IMR-90 (cell line): Measurements from ENCODE around the gene FAXC. TPM values are rescaled to one million over a fixed set of nuclear protein-coding genes. Genes with fewer than 3 reads are reported as not detected.

Experiments
- ATAC-seq: fragments of 200-7000 bp; cut with Tn5 transposase; 2 replicates; pipeline ENCODE4 v1.9.1; 2020; ENCODE audit warnings: low read depth, mild to moderate bottlenecking, moderate library complexity
- BruUV-seq: library from RNA; stranded (reverse); fragments of 400-500 nt; replicated peaks from 2 replicates; lab custom pipeline; 2021; lab: Mats Ljungman, UMichigan
- CTCF ChIA-PET: fragments of 300-600 bp; formaldehyde crosslinking; extraction: SDS; loops from one replicate; lab custom pipeline; 2021; ENCODE audit warnings: antibody characterized with exemption; lab: Yijun Ruan, JAX
- POLR2A ChIA-PET: fragments of 300-600 bp; sonication (Branson Sonifier 250); formaldehyde crosslinking; loops from one replicate; lab custom pipeline; 2022; ENCODE audit warnings: antibody characterized with exemption; ENCODE audit not compliant: unreplicated experiment; lab: Charles Lee
- DNase-seq: peaks from one replicate; pipeline ENCODE4 v3.0.0; 2013
- H2AFZ ChIP-seq: replicated peaks from 2 replicates; pipeline ENCODE3; 2013; ENCODE audit warnings: low read length, mild to moderate bottlenecking; ENCODE audit not compliant: poor library complexity
- H2AK5ac ChIP-seq: 2 replicates; pipeline ENCODE4 v1.6.1; 2013; ENCODE audit warnings: low read depth, low read length, inconsistent platforms
- H2AK9ac ChIP-seq: replicated peaks from 2 replicates; pipeline ENCODE3; 2013; ENCODE audit warnings: mild to moderate bottlenecking, low read depth, low read length, moderate library complexity; ENCODE audit not compliant: poor library complexity
- H2BK120ac ChIP-seq: 2 replicates; pipeline ENCODE4 v1.6.1; 2013; ENCODE audit warnings: low read depth, low read length, inconsistent platforms
- H2BK15ac ChIP-seq: 3 replicates; pipeline ENCODE4 v1.6.1; 2013; ENCODE audit warnings: low read depth, low read length, inconsistent platforms
- H2BK20ac ChIP-seq: 2 replicates; pipeline ENCODE4 v1.6.1; 2013; ENCODE audit warnings: low read depth, mild to moderate bottlenecking, inconsistent platforms, low read length, moderate library complexity
- H2BK5ac ChIP-seq: 2 replicates; pipeline ENCODE4 v1.6.1; 2013; ENCODE audit warnings: mild to moderate bottlenecking, low read depth, low read length, inconsistent platforms; ENCODE audit not compliant: poor library complexity, severe bottlenecking
- H3K14ac ChIP-seq: replicated peaks from 2 replicates; pipeline ENCODE4 v1.6.1; 2013; ENCODE audit warnings: low read depth, low read length, inconsistent platforms
- H3K18ac ChIP-seq: 2 replicates; pipeline ENCODE4 v1.6.1; 2013; ENCODE audit warnings: low read depth, low read length, control low read depth
- H3K23ac ChIP-seq: 2 replicates; pipeline ENCODE4 v1.6.1; 2013; ENCODE audit warnings: low read depth, low read length, inconsistent platforms
- H3K27ac ChIP-seq: 2 replicates; pipeline ENCODE4 v1.5.1; 2013; ENCODE audit warnings: mild to moderate bottlenecking, control low read depth, low read length; ENCODE audit not compliant: insufficient read depth
- H3K27me3 ChIP-seq: 2 replicates; pipeline ENCODE4 v1.6.1; 2013; ENCODE audit warnings: low read length; ENCODE audit not compliant: control insufficient read depth, insufficient read depth
- H3K36me3 ChIP-seq: 2 replicates; pipeline ENCODE4 v1.6.1; 2013; ENCODE audit warnings: low read length, mixed read lengths; ENCODE audit not compliant: control insufficient read depth, insufficient read depth
- H3K4ac ChIP-seq: 2 replicates; pipeline ENCODE4 v1.6.1; 2013; ENCODE audit warnings: low read depth, low read length, inconsistent platforms
- H3K4me1 ChIP-seq: 2 replicates; pipeline ENCODE4 v1.6.1; 2013; ENCODE audit warnings: low read length, mixed read lengths; ENCODE audit not compliant: control insufficient read depth, insufficient read depth
- H3K4me2 ChIP-seq: 2 replicates; pipeline ENCODE4 v1.6.1; 2013; ENCODE audit warnings: low read depth, mild to moderate bottlenecking, control low read depth, low read length, moderate library complexity
- H3K4me3 ChIP-seq: 2 replicates; pipeline ENCODE4 v1.5.1; 2013; ENCODE audit warnings: low read depth, mild to moderate bottlenecking, control low read depth, low read length, moderate library complexity; ENCODE audit not compliant: insufficient read depth
- H3K56ac ChIP-seq: 2 replicates; pipeline ENCODE4 v1.6.1; 2013; ENCODE audit warnings: low read length, inconsistent platforms; ENCODE audit not compliant: insufficient read depth; ENCODE audit errors: extremely low read depth
- H3K79me1 ChIP-seq, 2 experiments: 2 replicates each; pipeline ENCODE4 v1.6.1; 2013; ENCODE audit warnings: low read length in 2 of 2, inconsistent platforms in 1 of 2, low read depth in 1 of 2
- H3K9ac ChIP-seq: 2 replicates; pipeline ENCODE4 v1.6.1; 2013; ENCODE audit warnings: low read depth, low read length, control low read depth
- H3K9me1 ChIP-seq: 2 replicates; pipeline ENCODE4 v1.6.1; 2013; ENCODE audit warnings: low read length, inconsistent platforms; ENCODE audit not compliant: insufficient read depth
- H3K9me3 ChIP-seq: 2 replicates; pipeline ENCODE4 v1.6.1; 2013; ENCODE audit warnings: low read length; ENCODE audit not compliant: control insufficient read depth, insufficient read depth
- H4K20me1 ChIP-seq: 2 replicates; pipeline ENCODE4 v1.6.1; 2013; ENCODE audit warnings: low read length, inconsistent platforms; ENCODE audit not compliant: insufficient read depth
- H4K5ac ChIP-seq: 2 replicates; pipeline ENCODE4 v1.6.1; 2013; ENCODE audit warnings: mild to moderate bottlenecking, low read depth, low read length, control low read depth
- H4K8ac ChIP-seq, 2 experiments: 2 replicates each; pipeline ENCODE4 v1.6.1; 2013; ENCODE audit warnings: low read depth in 2 of 2, low read length in 2 of 2, control low read depth in 1 of 2, inconsistent platforms in 1 of 2
- H4K91ac ChIP-seq: 2 replicates; pipeline ENCODE4 v1.6.1; 2013; ENCODE audit warnings: low read depth, low read length, inconsistent platforms; ENCODE audit not compliant: insufficient read depth
- FOS ChIP-seq: fragments of 150-350 bp; IDR thresholded peaks from 2 replicates; pipeline ENCODE4 v1.6.1; 2016; ENCODE audit warnings: low read depth, low read length
- SMC3 ChIP-seq: fragments of 150-350 bp; IDR thresholded peaks from 2 replicates; pipeline ENCODE4 v1.6.1; 2016; ENCODE audit warnings: low read depth, mild to moderate bottlenecking, antibody characterized with exemption, low read length, moderate library complexity
- WGBS, 2 experiments: methylation state at CpG; one replicate each; pipeline versions ENCODE4 v1.1.5 to v1.1.7; 2013; ENCODE audit warnings: missing lambda C conversion rate in 2 of 2; ENCODE audit not compliant: insufficient read length in 1 of 2; ENCODE audit errors: extremely low coverage in 2 of 2; 5-methylcytosine and 5-hydroxymethylcytosine counted together
- dilution Hi-C: fragments of 300-500 bp; cut with HindIII; formaldehyde crosslinking; loops from one replicate; pipeline ENCODE4 v1.14.3; 2018; ENCODE audit warnings: low sequenced_read_pairs; ENCODE audit not compliant: unreplicated experiment
- in situ Hi-C: fragments of 300-500 bp; cut with MboI; formaldehyde crosslinking; loops from 3 replicates; pipeline ENCODE4 v1.14.3; 2019; ENCODE audit warnings: low sequenced_read_pairs, inconsistent platforms, mixed read lengths
- intact Hi-C: fragments of 100-400 bp; cut with micrococcal nuclease; formaldehyde crosslinking; loops from 2 replicates; pipeline ENCODE4 v1.10.0; 2022
- polyA plus RNA-seq, 3 experiments: library from polyadenylated mRNA; depleted of rRNA; stranded (reverse); fragments of >200 nt; gene quantifications; 2 replicates each; pipeline ENCODE4 v1.2.3, GENCODE V29; 2012; ENCODE audit warnings: low replicate concordance in 1 of 3
- total RNA-seq: library from RNA; depleted of rRNA; stranded (reverse); fragments of >200 nt; gene quantifications from 2 replicates; pipeline ENCODE4 v1.2.3, GENCODE V29; 2012

FAXC gene
- total and polyA plus RNA-seq, 2 of the 4 experiments (the other 2 are of a cell fraction): 1.1 to 2.7 TPM

GRCh38 chr6:99344289-99344688 is 5.2 kb downstream of the FAXC start:
- H2AK5ac ChIP-seq: no peak overlapping the region
- ATAC-seq: peak; percentile 60
- TF ChIP-seq SMC3: no peak
- TF ChIP-seq FOS: 0 out of 2 replicates have a peak, but pooled peaks have one; percentile 19
- POLR2A ChIA-PET: no interaction called here
- no peak overlapping the region for H3K4me2 ChIP-seq
- 0 out of 2 replicates have a peak overlapping the region, but pooled peaks have one; percentile 3 for H3K4ac ChIP-seq
- peaks cover 3% of the 10 kb centered on the region; the same call in 1 of the 2 replicates for H3K4me1 ChIP-seq
- H2BK5ac ChIP-seq: no peak overlapping the region
- peak overlapping the region; percentile 4 for H2AFZ ChIP-seq
- no peak overlapping the region for H2BK15ac ChIP-seq
- no peaks in the 10 kb centered on the region for H4K20me1 ChIP-seq
- no peaks in the 10 kb centered on the region for H3K36me3 ChIP-seq
- H3K14ac ChIP-seq: no peak overlapping the region
- no peaks in the 10 kb centered on the region for H3K9me3 ChIP-seq
- H2BK20ac ChIP-seq: no peak overlapping the region
- H4K8ac ChIP-seq: no peak overlapping the region
- peak; percentile 60 for DNase-seq
- H3K23ac ChIP-seq: no peak overlapping the region
- intact Hi-C loops (no loop called here), in situ Hi-C loops (no loop called here), dilution Hi-C loops (no loop called here)
- H3K56ac ChIP-seq: no peak overlapping the region
- H3K18ac ChIP-seq: no peak overlapping the region
- H2BK120ac ChIP-seq: no peak overlapping the region
- WGBS, 2 experiments: 20% methylated on average over 1 of the region's 3 CpGs; no CpG with 5 or more reads in 1 of the 2 experiments
- H3K4me3 ChIP-seq: no peak overlapping the region
- no peak overlapping the region for H2AK9ac ChIP-seq
- no peak overlapping the region for H3K27ac ChIP-seq
- no peak overlapping the region for H4K91ac ChIP-seq
- H3K27me3 ChIP-seq: no peaks in the 10 kb centered on the region
- no peaks in the 10 kb centered on the region for H3K79me1 ChIP-seq
- no peak overlapping the region for H3K9ac ChIP-seq
- no TSS peak for BruUV-seq
- no peak overlapping the region for H4K5ac ChIP-seq
- CTCF ChIA-PET: interaction anchor here (0.6 kb wide), 1 partner anchor 178 kb away, joined by 6 read pairs; no protein-coding TSS in a partner anchor
- H3K9me1 ChIP-seq: peaks cover 6% of the 10 kb centered on the region; the same call in 1 of the 2 replicates
